HEK293T (cell line): ENCODE results near the gene GALE.
"Not testable (repeated sequence)": the region's sequence is repeated elsewhere in the genome, so short reads cannot be mapped to it uniquely, and the experiment has no call there.

Experiments used
- CTCF ChIA-PET: fragments of 350-600 bp; formaldehyde crosslinking; extraction: SDS; loops from one replicate; lab custom pipeline; 2021; ENCODE audit warnings: antibody characterized with exemption, inconsistent platforms; lab: Yijun Ruan, JAX
- POLR2A ChIA-PET: fragments of 350-600 bp; formaldehyde crosslinking; extraction: SDS; loops from one replicate; lab custom pipeline; 2020; ENCODE audit warnings: antibody characterized with exemption, inconsistent platforms; lab: Yijun Ruan, JAX
- DNase-seq: peaks from one replicate; pipeline ENCODE4 v3.0.0; 2012; ENCODE audit warnings: mixed read lengths; ENCODE audit errors: extremely low spot score
- BHLHE40 ChIP-seq: fragments of 450-650 bp; IDR thresholded peaks from 2 replicates; pipeline ENCODE4 v1.6.1; 2016; ENCODE audit warnings: mild to moderate bottlenecking, moderate library complexity, borderline replicate concordance
- CTBP1 ChIP-seq: fragments of 450-650 bp; IDR thresholded peaks from 2 replicates; pipeline ENCODE4 v1.6.1; 2016; ENCODE audit warnings: borderline replicate concordance
- ELF4 ChIP-seq: fragments of 450-650 bp; IDR thresholded peaks from 2 replicates; pipeline ENCODE4 v1.6.1; 2017; ENCODE audit warnings: antibody characterized with exemption
- FOXA1 ChIP-seq: fragments of 450-650 bp; IDR thresholded peaks from 2 replicates; pipeline ENCODE4 v1.6.1; 2016; ENCODE audit warnings: mild to moderate bottlenecking
- FOXK2 ChIP-seq: fragments of 450-650 bp; IDR thresholded peaks from 2 replicates; pipeline ENCODE4 v1.6.1; 2016; ENCODE audit warnings: mild to moderate bottlenecking
- FOXM1 ChIP-seq: fragments of 450-650 bp; IDR thresholded peaks from 2 replicates; pipeline ENCODE4 v1.6.1; 2017; ENCODE audit warnings: mild to moderate bottlenecking, borderline replicate concordance
- HDGF ChIP-seq: fragments of 450-650 bp; IDR thresholded peaks from 2 replicates; pipeline ENCODE4 v1.6.1; 2017; ENCODE audit warnings: antibody characterized with exemption, borderline replicate concordance
- L3MBTL2 ChIP-seq: fragments of 450-650 bp; conservative IDR thresholded peaks from 2 replicates; pipeline ENCODE4 v1.6.1; 2016; ENCODE audit warnings: mild to moderate bottlenecking
- LEF1 ChIP-seq: fragments of 450-650 bp; IDR thresholded peaks from 2 replicates; pipeline ENCODE4 v1.6.1; 2017; ENCODE audit warnings: mild to moderate bottlenecking, borderline replicate concordance
- NFRKB ChIP-seq: fragments of 450-650 bp; IDR thresholded peaks from 2 replicates; pipeline ENCODE4 v1.6.1; 2016; ENCODE audit warnings: mild to moderate bottlenecking, moderate library complexity
- PKNOX1 ChIP-seq: fragments of 450-650 bp; IDR thresholded peaks from 2 replicates; pipeline ENCODE4 v1.6.1; 2016
- SP1 ChIP-seq: fragments of 450-650 bp; IDR thresholded peaks from 2 replicates; pipeline ENCODE4 v1.6.1; 2017
- SUZ12 ChIP-seq: fragments of 450-650 bp; IDR thresholded peaks from 2 replicates; pipeline ENCODE4 v1.6.1; 2016; ENCODE audit warnings: mild to moderate bottlenecking
- TARDBP ChIP-seq: fragments of 450-650 bp; IDR thresholded peaks from 2 replicates; pipeline ENCODE4 v1.6.1; 2016
- ZNF384 ChIP-seq: fragments of 450-650 bp; IDR thresholded peaks from 2 replicates; pipeline ENCODE4 v1.6.1; 2016

The GALE gene

GRCh38 chr1:23803674-23804073, 3.1 kb upstream of the GALE start:
- no peak for DNase-seq
- ChIA-PET CTCF (interaction anchor here (1.9 kb wide), 1 partner anchor 32 kb away, joined by 5 read pairs; no protein-coding TSS in a partner anchor), POLR2A (no interaction called here)
- no peak for TF ChIP-seq LEF1
- no peak for TF ChIP-seq ELF4
- TF ChIP-seq ZNF384, result no peak

- POLR2A ChIA-PET, result interaction anchor here (1.0 to 3.4 kb wide), 2 partner anchors 22 to 25 kb away, joined by 4 to 14 read pairs; partner anchors contain the start of genes HMGCL and PITHD1
Observed at GRCh38 chr1:23802809-23803342, 2.3 kb upstream of the GALE start.

GRCh38 chr1:23801876-23802275, 1.3 kb upstream of the GALE start:
- TF ChIP-seq NFRKB, result no peak
- no peak for TF ChIP-seq TARDBP
- TF ChIP-seq L3MBTL2, result no peak
- TF ChIP-seq ELF4, result no peak
- TF ChIP-seq PKNOX1, result no peak
- TF ChIP-seq FOXA1, result no peak
- no peak for DNase-seq
- POLR2A ChIA-PET, result interaction anchor here (1.1 to 3.4 kb wide), 2 partner anchors 23 to 24 kb away, joined by 3 to 14 read pairs; partner anchors contain the start of genes HMGCL and PITHD1
- CTCF ChIA-PET, result interaction anchor here (1.1 to 1.5 kb wide), 2 partner anchors 9 to 12 kb away, joined by 3 to 6 read pairs; no protein-coding TSS in a partner anchor

More at GRCh38 chr1:23802809-23803342, 2.3 kb upstream of the GALE start:
- DNase-seq, result not testable (repeated sequence)
- CTCF ChIA-PET, result interaction anchor here (0.6 to 1.9 kb wide), 3 partner anchors 8 to 31 kb away, joined by 3 to 5 read pairs (median 3); no protein-coding TSS in a partner anchor

- ChIA-PET POLR2A (interaction anchor here (0.9 to 3.4 kb wide), 4 partner anchors 9 to 23 kb away, joined by 3 to 14 read pairs (median 4); partner anchors contain the start of genes HMGCL and PITHD1), CTCF (interaction anchor here (1.5 kb wide), 1 partner anchor 10 kb away, joined by 6 read pairs; no protein-coding TSS in a partner anchor)
- no peak for DNase-seq
- no peak for TF ChIP-seq TARDBP
Observed at GRCh38 chr1:23801338-23801748, 789 bp upstream of the GALE start.

- POLR2A ChIA-PET, result interaction anchor here (0.6 to 3.4 kb wide), 4 partner anchors 9 to 25 kb away, joined by 3 to 18 read pairs (median 10); partner anchors contain the start of genes HMGCL and PITHD1
- no peak for DNase-seq
- CTCF ChIA-PET, result interaction anchor here (0.5 kb wide), 1 partner anchor 43 kb away, joined by 6 read pairs; no protein-coding TSS in a partner anchor
- TF ChIP-seq PKNOX1 (no peak), TARDBP (no peak)
Observed at GRCh38 chr1:23799570-23800399, 769 bp downstream of the GALE start.

- TF ChIP-seq HDGF (no peak), ZNF384 (no peak), PKNOX1 (no peak), L3MBTL2 (no peak), FOXA1 (no peak)
- ChIA-PET POLR2A (interaction anchor here (0.6 to 2.6 kb wide), 3 partner anchors 9 to 21 kb away, joined by 3 to 18 read pairs (median 6); partner anchors contain the start of gene PITHD1), CTCF (interaction anchor here (0.5 to 1.0 kb wide), 2 partner anchors 43 to 67 kb away, joined by 5 to 6 read pairs; no protein-coding TSS in a partner anchor)
- DNase-seq, result no peak
Observed at GRCh38 chr1:23799255-23799569, 1.3 kb downstream of the GALE start.

GRCh38 chr1:23798662-23799142, 1.9 kb downstream of the GALE start:
- ChIA-PET CTCF (interaction anchor here (1.0 to 1.1 kb wide), 2 partner anchors 12 to 66 kb away, joined by 3 to 5 read pairs; no protein-coding TSS in a partner anchor), POLR2A (interaction anchor here (0.6 to 2.6 kb wide), 3 partner anchors 8 to 21 kb away, joined by 3 to 18 read pairs (median 6); partner anchors contain the start of gene PITHD1)
- TF ChIP-seq FOXA1 (no peak), LEF1 (no peak), HDGF (no peak), SUZ12 (no peak), L3MBTL2 (no peak), TARDBP (no peak), NFRKB (no peak), FOXM1 (no peak), FOXK2 (no peak), SP1 (no peak), BHLHE40 (no peak), CTBP1 (no peak)
- DNase-seq, result no peak
